H9 (cell line): ENCODE results near the gene PTGER3. TPM values are rescaled to one million over a fixed set of nuclear protein-coding genes. Genes with fewer than 3 reads are reported as not detected.

ENCODE experiments used
- DNase-seq: peaks from one replicate; pipeline ENCODE4 v3.0.0-alpha.2; 2017
- H2AFZ ChIP-seq: one replicate; pipeline ENCODE4 v1.6.1; 2013; ENCODE audit warnings: mild to moderate bottlenecking, low read length, control low read depth, moderate library complexity
- H2AK5ac ChIP-seq: 2 replicates; pipeline ENCODE4 v1.6.1; 2013; ENCODE audit warnings: low read length, control low read depth, mixed read lengths; ENCODE audit not compliant: insufficient read length
- H2BK120ac ChIP-seq: one replicate; pipeline ENCODE4 v1.6.1; 2013; ENCODE audit warnings: low read depth, mild to moderate bottlenecking, low read length, control low read depth, inconsistent platforms; ENCODE audit not compliant: poor library complexity, severe bottlenecking
- H2BK12ac ChIP-seq: 2 replicates; pipeline ENCODE4 v1.6.1; 2013; ENCODE audit warnings: low read length, control low read depth, mixed read lengths, low read depth; ENCODE audit not compliant: insufficient read length
- H2BK15ac ChIP-seq: 2 replicates; pipeline ENCODE4 v1.6.1; 2013; ENCODE audit warnings: low read depth, low read length, control low read depth
- H2BK20ac ChIP-seq: one replicate; pipeline ENCODE4 v1.6.1; 2013; ENCODE audit warnings: low read depth, mild to moderate bottlenecking, low read length, control low read depth, inconsistent platforms; ENCODE audit not compliant: poor library complexity, severe bottlenecking
- H2BK5ac ChIP-seq: 2 replicates; pipeline ENCODE4 v1.6.1; 2013; ENCODE audit warnings: low read length, control low read depth, mixed read lengths; ENCODE audit not compliant: insufficient read length
- H3K14ac ChIP-seq: 2 replicates; pipeline ENCODE4 v1.6.1; 2013; ENCODE audit warnings: low read length, control low read depth; ENCODE audit not compliant: insufficient read depth
- H3K18ac ChIP-seq: 2 replicates; pipeline ENCODE4 v1.6.1; 2013; ENCODE audit warnings: low read depth, mild to moderate bottlenecking, mixed read lengths, low read length, control low read depth; ENCODE audit not compliant: insufficient read length
- H3K23ac ChIP-seq: 2 replicates; pipeline ENCODE4 v1.6.1; 2013; ENCODE audit warnings: low read length, control low read depth, mixed read lengths, low read depth; ENCODE audit not compliant: insufficient read length
- H3K23me2 ChIP-seq: 2 replicates; pipeline ENCODE4 v1.6.1; 2013; ENCODE audit warnings: low read depth, mild to moderate bottlenecking, mixed read lengths, low read length, control low read depth; ENCODE audit not compliant: insufficient read length, poor library complexity, severe bottlenecking
- H3K27ac ChIP-seq: 2 replicates; pipeline ENCODE4 v1.5.1; 2013; ENCODE audit warnings: low read length, control low read depth, mixed read lengths, low read depth; ENCODE audit not compliant: insufficient read length
- H3K27me3 ChIP-seq: 2 replicates; pipeline ENCODE4 v1.6.1; 2013; ENCODE audit warnings: low read length, control low read depth, inconsistent platforms; ENCODE audit not compliant: insufficient read depth
- H3K4ac ChIP-seq: 2 replicates; pipeline ENCODE4 v1.6.1; 2013; ENCODE audit warnings: low read depth, mild to moderate bottlenecking, control low read depth, inconsistent platforms, low read length, moderate library complexity
- H3K4me1 ChIP-seq: 2 replicates; pipeline ENCODE4 v1.6.1; 2013; ENCODE audit warnings: low read length, control low read depth, inconsistent platforms; ENCODE audit not compliant: insufficient read depth
- H3K4me2 ChIP-seq: 2 replicates; pipeline ENCODE4 v1.6.1; 2013; ENCODE audit warnings: low read length, control low read depth, mixed read lengths; ENCODE audit not compliant: insufficient read length, insufficient read depth
- H3K56ac ChIP-seq: 2 replicates; pipeline ENCODE4 v1.6.1; 2013; ENCODE audit warnings: low read depth, mild to moderate bottlenecking, mixed read lengths, low read length, control low read depth; ENCODE audit not compliant: insufficient read length
- H3K79me1 ChIP-seq: 2 replicates; pipeline ENCODE4 v1.6.1; 2013; ENCODE audit warnings: low read depth, mild to moderate bottlenecking, moderate library complexity, low read length, control low read depth, inconsistent platforms; ENCODE audit not compliant: insufficient read depth, poor library complexity, severe bottlenecking
- H3K79me2 ChIP-seq: 2 replicates; pipeline ENCODE4 v1.6.1; 2013; ENCODE audit warnings: low read length, control low read depth, inconsistent platforms; ENCODE audit not compliant: insufficient read depth
- H3K9ac ChIP-seq: 2 replicates; pipeline ENCODE4 v1.6.1; 2013; ENCODE audit warnings: low read length, control low read depth, mixed read lengths; ENCODE audit not compliant: insufficient read length; ENCODE audit errors: extremely low read depth
- H3K9me3 ChIP-seq: one replicate; pipeline ENCODE4 v1.6.1; 2013; ENCODE audit warnings: low read depth, low read length, inconsistent platforms; ENCODE audit not compliant: control insufficient read depth
- H3T11ph ChIP-seq: one replicate; pipeline ENCODE4 v1.6.1; 2013; ENCODE audit warnings: mild to moderate bottlenecking, low read length, control low read depth, inconsistent platforms
- H4K20me1 ChIP-seq: one replicate; pipeline ENCODE4 v1.6.1; 2013; ENCODE audit not compliant: control insufficient read depth, insufficient read length, insufficient read depth
- H4K5ac ChIP-seq: 2 replicates; pipeline ENCODE4 v1.6.1; 2013; ENCODE audit warnings: low read depth, mild to moderate bottlenecking, mixed read lengths, low read length, control low read depth; ENCODE audit not compliant: insufficient read length
- H4K8ac ChIP-seq: replicated peaks from 2 replicates; pipeline ENCODE4 v1.6.1; 2013; ENCODE audit warnings: low read length, control low read depth, mixed read lengths, low read depth; ENCODE audit not compliant: insufficient read length
- H4K91ac ChIP-seq: 2 replicates; pipeline ENCODE4 v1.6.1; 2013; ENCODE audit warnings: low read depth, mild to moderate bottlenecking, moderate library complexity, mixed read lengths, low read length, control low read depth; ENCODE audit not compliant: insufficient read length
- H3K27ac Mint-ChIP-seq, 3 experiments: 2 replicates in 2 of 3; 3 replicates in 1 of 3; pipeline ENCODE4 v1.8.0; 2020 to 2021; ENCODE audit warnings: mixed read lengths in 3 of 3, mild to moderate bottlenecking in 1 of 3, moderate library complexity in 1 of 3
- H3K27me3 Mint-ChIP-seq: 2 replicates; pipeline ENCODE4 v1.8.0; 2021; ENCODE audit warnings: low read depth, mild to moderate bottlenecking, moderate library complexity, mixed read lengths
- H3K36me3 Mint-ChIP-seq, 3 experiments: 2 replicates in 2 of 3; 3 replicates in 1 of 3; pipeline ENCODE4 v1.8.0; 2020 to 2021; ENCODE audit warnings: low read depth in 3 of 3, mixed read lengths in 3 of 3; ENCODE audit not compliant: insufficient read depth in 1 of 3
- H3K4me1 Mint-ChIP-seq, 2 experiments: 2 replicates each; pipeline ENCODE4 v1.8.0; 2020; ENCODE audit warnings: mixed read lengths in 2 of 2
- H3K4me3 Mint-ChIP-seq, 2 experiments: 2 replicates in 1 of 2; 3 replicates in 1 of 2; pipeline ENCODE4 v1.8.0; 2020 to 2021; ENCODE audit warnings: mild to moderate bottlenecking in 2 of 2, mixed read lengths in 2 of 2, moderate library complexity in 1 of 2
- H3K9me3 Mint-ChIP-seq, 2 experiments: 2 replicates in 1 of 2; 3 replicates in 1 of 2; pipeline ENCODE4 v1.8.0; 2020; ENCODE audit warnings: mild to moderate bottlenecking in 2 of 2, mixed read lengths in 2 of 2, moderate library complexity in 1 of 2
- WGBS: extraction: QIAGEN DNeasy Blood & Tissue Kit; methylation state at CpG from one replicate; pipeline ENCODE4 v1.1.7; 2013; ENCODE audit warnings: missing lambda C conversion rate, low lambda C conversion rate, mixed read lengths; ENCODE audit not compliant: insufficient read length; ENCODE audit errors: extremely low coverage; 5-methylcytosine and 5-hydroxymethylcytosine counted together
- total RNA-seq: library from RNA; stranded (reverse); gene quantifications from 2 replicates; pipeline ENCODE4 v1.2.1, GENCODE V29; 2021
- TF ChIP-seq, protein P1 (sequence below): fragments of 200-600 bp; sonication (generic); conservative IDR thresholded peaks from 3 replicates; pipeline ENCODE4 v1.8.0; 2021; ENCODE audit warnings: antibody characterized with exemption, mild to moderate bottlenecking

Gene PTGER3
- total RNA-seq, 1 experiment from 2014 or later = 0.26 TPM

DNA sequence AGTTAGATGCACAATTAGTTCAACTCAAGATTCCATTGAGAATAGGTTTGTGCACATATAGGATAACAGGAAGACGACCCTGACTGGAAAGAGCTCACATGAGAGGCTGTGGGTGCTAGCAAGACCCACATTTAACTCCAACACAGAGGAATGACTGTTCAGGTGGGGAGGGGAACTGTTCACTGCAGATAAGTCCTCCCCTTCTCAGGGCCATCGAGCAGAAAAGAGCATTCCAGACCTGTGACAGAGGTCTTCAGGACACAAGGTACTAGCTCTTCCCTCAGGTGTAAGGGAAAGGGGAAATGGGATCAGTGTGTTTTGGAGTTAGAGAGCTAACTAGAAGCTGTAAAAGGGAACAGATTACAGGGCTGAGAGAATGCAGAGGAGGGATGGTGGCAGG is 8.7 kb downstream of the PTGER3 start:
- Histone ChIP-seq H3K18ac (no peak overlapping the region), H3K9ac (no peak overlapping the region), H3K4me2 (no peak overlapping the region), H2AK5ac (no peak overlapping the region), H2BK12ac (no peak overlapping the region), H2BK120ac (no peak overlapping the region), H4K5ac (no peak overlapping the region), H3K56ac (no peak overlapping the region), H4K20me1 (no peaks in the 10 kb centered on the region), H3K4ac (no peak overlapping the region), H3K14ac (no peak overlapping the region), H3K79me2 (no peaks in the 10 kb centered on the region), H2BK15ac (no peak overlapping the region), H4K91ac (no peak overlapping the region), H3K27me3 (no peaks in the 10 kb centered on the region), H2AFZ (no peak overlapping the region), H2BK20ac (no peak overlapping the region), H3K27ac (no peak overlapping the region), H4K8ac (no peak overlapping the region), H3K9me3 (no peaks in the 10 kb centered on the region), H3K4me1 (no peaks in the 10 kb centered on the region), H3K79me1 (no peaks in the 10 kb centered on the region), H3T11ph (no peak overlapping the region), H3K23me2 (no peaks in the 10 kb centered on the region), H3K23ac (no peak overlapping the region), H2BK5ac (no peak overlapping the region)
- no CpG with 5 or more reads among the region's 2 CpGs for WGBS
- DNase-seq = no peak
- TF ChIP-seq, protein P1, sequence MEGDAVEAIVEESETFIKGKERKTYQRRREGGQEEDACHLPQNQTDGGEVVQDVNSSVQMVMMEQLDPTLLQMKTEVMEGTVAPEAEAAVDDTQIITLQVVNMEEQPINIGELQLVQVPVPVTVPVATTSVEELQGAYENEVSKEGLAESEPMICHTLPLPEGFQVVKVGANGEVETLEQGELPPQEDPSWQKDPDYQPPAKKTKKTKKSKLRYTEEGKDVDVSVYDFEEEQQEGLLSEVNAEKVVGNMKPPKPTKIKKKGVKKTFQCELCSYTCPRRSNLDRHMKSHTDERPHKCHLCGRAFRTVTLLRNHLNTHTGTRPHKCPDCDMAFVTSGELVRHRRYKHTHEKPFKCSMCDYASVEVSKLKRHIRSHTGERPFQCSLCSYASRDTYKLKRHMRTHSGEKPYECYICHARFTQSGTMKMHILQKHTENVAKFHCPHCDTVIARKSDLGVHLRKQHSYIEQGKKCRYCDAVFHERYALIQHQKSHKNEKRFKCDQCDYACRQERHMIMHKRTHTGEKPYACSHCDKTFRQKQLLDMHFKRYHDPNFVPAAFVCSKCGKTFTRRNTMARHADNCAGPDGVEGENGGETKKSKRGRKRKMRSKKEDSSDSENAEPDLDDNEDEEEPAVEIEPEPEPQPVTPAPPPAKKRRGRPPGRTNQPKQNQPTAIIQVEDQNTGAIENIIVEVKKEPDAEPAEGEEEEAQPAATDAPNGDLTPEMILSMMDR = no peak
- H3K9me3 Mint-ChIP-seq = no peaks in the 10 kb centered on the region
- H3K4me1 Mint-ChIP-seq = no peaks in the 10 kb centered on the region
- H3K4me3 Mint-ChIP-seq = no peak overlapping the region
- no peaks in the 10 kb centered on the region for H3K36me3 Mint-ChIP-seq
- peaks cover 2% of the 10 kb centered on the region for H3K27me3 Mint-ChIP-seq
- H3K27ac Mint-ChIP-seq = no peak overlapping the region; a peak in 1 of 7 replicates
